Measurements from ENCODE around the gene COMMD3.
"Not testable (repeated sequence)": the region's sequence is repeated elsewhere in the genome, so short reads cannot be mapped to it uniquely, and the experiment has no call there.

Gene COMMD3

GRCh38 chr10:22316286-22317075, at the start of gene COMMD3:
COMMD3 (plus strand) TSS chr10:22316388; CDS start chr10:22316418, 30 bp downstream.
- peak; percentile 73 for DNase-seq (ENCODE audit: low spot score)

GRCh38 chr10:22268503-22268902, 47.7 kb upstream of the COMMD3 start:
- no peak for DNase-seq (ENCODE audit: low spot score)

DNA sequence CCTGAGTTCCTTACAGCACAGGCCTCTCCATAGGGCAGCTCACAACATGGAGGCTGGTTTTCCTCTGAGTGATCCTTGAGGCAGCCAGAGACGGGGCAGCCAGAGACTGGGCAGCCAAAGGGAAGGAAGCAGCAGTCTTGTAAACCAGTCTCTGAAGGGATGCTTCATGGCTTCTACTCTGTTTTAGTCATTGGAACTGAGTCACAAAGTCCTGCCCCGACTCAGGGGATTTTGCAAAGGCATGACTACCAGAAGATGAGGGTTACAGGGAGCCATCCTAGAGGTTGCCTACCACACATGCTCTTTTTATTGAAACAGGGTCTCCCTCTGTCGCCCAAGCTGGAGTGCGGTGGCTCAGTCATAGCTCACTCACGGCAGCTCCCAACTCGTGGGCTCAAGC, 44.4 kb upstream of the COMMD3 start:
- DNase-seq (ENCODE audit: low spot score), result no peak

GRCh38 chr10:22278441-22278782, 37.8 kb upstream of the COMMD3 start:
- DNase-seq (ENCODE audit: low spot score), result no peak

- no peak for DNase-seq (ENCODE audit: low spot score)
Measured at GRCh38 chr10:22280078-22280477, 36.1 kb upstream of the COMMD3 start.

GRCh38 chr10:22285130-22285529, 31.1 kb upstream of the COMMD3 start:
- no peak for DNase-seq (ENCODE audit: low spot score)

- DNase-seq (ENCODE audit: low spot score), result no peak
Measured at GRCh38 chr10:22293747-22294404, 22.3 kb upstream of the COMMD3 start.

DNA sequence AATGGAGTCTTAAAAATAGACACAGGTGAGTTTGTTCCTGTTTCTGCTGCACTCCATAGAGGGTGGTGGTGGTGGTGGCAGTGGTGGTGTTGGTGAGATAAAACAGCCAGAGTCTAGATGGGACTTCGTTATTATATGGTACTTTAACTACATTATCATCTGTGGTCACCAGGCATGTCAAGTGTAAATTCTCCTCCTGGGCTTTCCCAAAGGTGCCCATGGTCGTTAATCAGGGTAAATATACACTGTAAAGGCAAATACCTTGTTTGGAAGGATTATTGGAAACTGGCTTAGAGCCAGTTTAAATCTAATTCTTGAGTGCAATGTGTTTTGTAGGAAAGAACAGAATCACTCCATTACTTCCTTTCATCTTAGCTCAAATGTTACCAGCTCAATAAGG, 21.5 kb upstream of the COMMD3 start:
- no peak for DNase-seq (ENCODE audit: low spot score)

- no peak for DNase-seq (ENCODE audit: low spot score)
Measured at GRCh38 chr10:22301193-22301592, 15.0 kb upstream of the COMMD3 start.

DNA sequence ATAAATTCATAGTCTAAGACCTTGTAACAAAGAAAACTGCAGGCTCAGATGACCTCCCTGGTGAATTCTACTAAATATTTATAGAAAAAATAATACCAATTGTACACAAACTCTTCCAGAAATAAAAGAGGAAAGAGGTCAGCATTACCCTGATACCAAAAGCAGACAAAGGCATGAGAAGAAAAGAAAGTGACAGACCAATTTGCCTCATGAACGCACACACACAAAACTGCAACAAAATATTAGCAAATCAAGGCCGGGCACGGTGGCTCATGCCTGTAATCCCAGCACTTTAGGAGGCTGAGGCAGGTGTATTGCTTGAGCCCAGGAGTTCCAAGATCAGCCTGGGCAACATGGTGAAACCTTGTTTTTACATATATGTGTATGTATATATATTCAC, 12.7 kb upstream of the COMMD3 start:
- no peak for DNase-seq (ENCODE audit: low spot score)

GRCh38 chr10:22305721-22306120, 10.5 kb upstream of the COMMD3 start:
- no peak for DNase-seq (ENCODE audit: low spot score)

DNA sequence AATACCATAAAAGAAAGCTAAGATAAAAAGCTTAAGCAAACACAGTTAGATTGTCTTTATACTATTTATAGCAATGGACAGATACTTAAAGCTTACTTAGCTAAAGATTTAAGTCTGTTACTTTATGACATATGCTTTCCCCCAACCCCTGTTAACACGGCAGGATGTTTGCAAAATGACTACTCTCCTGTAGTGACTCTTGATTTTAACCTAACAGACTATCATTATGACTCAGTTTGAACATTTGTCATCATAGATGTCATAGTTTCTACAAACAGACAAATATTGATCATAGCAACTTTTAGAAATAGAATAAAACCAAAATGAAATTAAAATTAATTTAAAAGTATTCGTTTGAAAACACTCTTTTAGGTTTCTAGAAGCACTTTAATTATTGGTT, 7.8 kb upstream of the COMMD3 start:
- no peak for DNase-seq (ENCODE audit: low spot score)

GRCh38 chr10:22309180-22310000, 6.8 kb upstream of the COMMD3 start:
- no peak for DNase-seq (ENCODE audit: low spot score)

DNA sequence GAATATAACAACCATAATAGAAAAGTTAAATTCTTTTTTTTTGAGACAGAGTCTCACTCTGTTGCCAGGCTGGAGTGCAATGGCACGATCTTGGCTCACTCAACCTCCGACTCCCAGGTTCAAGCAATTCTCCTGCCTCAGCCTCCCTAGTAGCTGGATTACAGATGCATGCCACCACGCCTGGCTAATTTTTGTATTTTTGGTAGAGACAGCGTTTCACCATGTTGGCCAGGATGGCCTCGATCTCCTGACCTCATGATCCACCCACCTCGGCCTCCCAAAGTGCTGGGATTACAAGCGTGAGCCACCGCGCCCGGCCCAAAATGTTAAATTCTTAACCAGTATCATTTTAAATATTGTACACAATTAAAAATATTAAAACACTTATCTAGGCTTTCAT, 6.2 kb upstream of the COMMD3 start:
- not testable (repeated sequence) for DNase-seq (ENCODE audit: low spot score)

DNA sequence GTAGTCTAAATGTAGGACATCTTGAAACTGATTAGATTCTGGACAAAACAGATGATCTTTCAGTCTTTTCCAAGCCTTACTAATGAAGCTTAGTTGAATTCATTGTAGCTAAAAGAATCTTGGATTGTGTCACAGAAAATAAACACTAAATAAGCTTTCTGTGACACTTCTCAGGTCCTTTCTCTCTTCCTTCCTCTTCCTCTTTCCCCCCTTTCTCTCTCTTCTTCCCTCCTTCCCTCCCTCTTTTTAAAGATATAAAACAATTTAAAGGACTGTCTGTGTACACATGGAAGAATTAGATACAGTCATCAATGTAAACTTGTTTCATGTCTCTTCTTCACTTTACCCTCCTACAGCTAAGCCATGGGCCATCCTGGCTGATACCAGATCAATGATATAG, 5.3 kb upstream of the COMMD3 start:
- DNase-seq (ENCODE audit: low spot score), result no peak

DNA sequence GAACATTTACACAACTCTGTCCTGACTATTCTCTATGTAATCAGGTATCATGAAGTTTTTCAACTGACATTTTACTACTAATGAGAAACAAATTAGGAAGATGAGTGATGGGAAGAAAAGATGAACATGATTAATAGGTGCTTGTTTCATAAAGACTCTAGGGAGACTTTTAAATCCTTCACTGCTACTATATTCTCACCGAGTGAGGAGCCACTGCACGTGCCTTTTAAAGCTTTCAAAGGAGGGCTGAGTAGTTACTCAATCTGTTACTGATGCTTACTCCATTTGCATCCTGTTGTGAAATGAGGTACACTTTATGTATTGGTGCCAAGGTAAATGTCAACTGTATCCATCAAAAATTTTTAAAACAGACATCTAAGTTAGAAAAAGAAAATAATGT, 1.3 kb upstream of the COMMD3 start:
- DNase-seq (ENCODE audit: low spot score), result no peak

DNA sequence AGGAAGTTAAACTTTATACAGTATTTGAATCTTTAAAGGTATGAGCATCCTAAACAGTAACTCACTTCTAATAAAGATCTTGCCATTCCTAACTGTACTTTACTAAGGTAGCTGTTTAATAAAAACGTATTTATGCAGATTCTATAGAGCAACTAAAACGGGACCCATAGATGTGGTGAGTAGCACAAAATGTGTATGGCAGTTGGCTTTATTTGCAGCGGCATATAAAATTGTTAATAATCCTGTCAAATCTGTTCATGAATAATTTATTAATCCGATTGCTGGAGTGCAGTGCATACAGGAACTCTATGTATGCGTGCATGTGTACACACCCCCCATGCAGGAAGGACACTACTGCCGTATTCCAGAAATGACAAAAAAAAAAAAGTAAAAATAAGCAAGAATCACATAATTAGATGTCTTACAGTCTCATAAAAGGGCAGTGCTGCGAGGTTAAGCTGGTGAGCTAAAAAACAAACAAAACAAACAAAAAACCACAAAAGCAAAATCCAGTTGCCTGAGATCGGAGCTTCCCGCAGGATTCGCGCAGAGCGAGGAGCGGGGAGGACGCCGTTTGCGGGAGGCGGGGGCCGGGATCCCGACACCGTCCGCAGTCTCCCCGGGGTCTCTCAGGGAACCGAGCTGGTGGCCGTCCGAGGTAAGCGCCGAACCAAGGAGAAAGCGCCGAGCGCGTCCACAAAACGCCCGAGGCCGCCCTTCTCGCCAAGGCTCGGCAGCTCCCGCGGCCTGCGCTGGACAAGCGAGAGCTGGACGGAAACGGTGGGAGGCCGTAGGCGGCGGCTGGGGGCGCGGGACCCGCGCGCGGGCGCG, 518 bp upstream of the COMMD3 start:
- DNase-seq (ENCODE audit: low spot score), result no peak

- DNase-seq (ENCODE audit: low spot score), result no peak
Measured at GRCh38 chr10:22317076-22317370, 835 bp downstream of the COMMD3 start.

GRCh38 chr10:22317771-22318565, 1.8 kb downstream of the COMMD3 start:
- no peak for DNase-seq (ENCODE audit: low spot score)

- no peak for DNase-seq (ENCODE audit: low spot score)
Measured at GRCh38 chr10:22318772-22319171, 2.6 kb downstream of the COMMD3 start.

DNA sequence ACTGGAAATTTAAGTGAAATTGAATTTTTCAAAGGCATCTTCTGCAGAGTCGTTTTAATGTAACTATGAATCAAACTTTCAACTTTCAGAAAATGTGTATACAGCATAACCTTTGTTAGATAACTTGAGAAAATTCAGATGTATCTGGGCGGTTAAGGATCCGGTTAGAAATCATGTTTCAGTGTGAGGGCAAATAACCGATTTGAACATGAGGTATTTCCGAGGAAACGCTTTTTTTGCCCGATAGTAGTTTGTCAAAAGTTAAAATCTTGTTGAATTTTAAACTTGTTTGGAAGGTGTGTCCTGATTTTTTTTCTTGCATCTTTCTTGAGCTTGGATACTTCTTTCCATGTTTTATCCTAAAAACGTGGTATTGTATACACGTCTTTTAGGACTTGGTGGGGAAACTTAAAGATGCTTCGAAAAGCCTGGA, 3.4 kb downstream of the COMMD3 start:
- no peak for DNase-seq (ENCODE audit: low spot score)
